Thyroid gland (tissue), 4 donors: ENCODE measurements around the gene OR10P1. TPM values are rescaled to one million over a fixed set of nuclear protein-coding genes. Genes with fewer than 3 reads are reported as not detected.

Experiments
- DNase-seq, 2 donors: peaks; one replicate each; pipeline ENCODE4 v3.0.0-alpha.2; 2019
- H3K27ac ChIP-seq, 3 donors: fragments of 200-600 bp; sonication (generic); 1 replicate in 2 of 3; 2 replicates in 1 of 3; pipeline ENCODE4 v1.5.1; 2016 to 2019; ENCODE audit warnings: mild to moderate bottlenecking in 1 of 3, moderate library complexity in 1 of 3
- H3K27me3 ChIP-seq: fragments of 200-600 bp; sonication (generic); one replicate; pipeline ENCODE4 v1.5.1; 2019
- H3K36me3 ChIP-seq, 2 donors: fragments of 200-600 bp; sonication (generic); one replicate each; pipeline ENCODE4 v1.5.1; 2016 to 2019
- H3K4me1 ChIP-seq, 2 donors: fragments of 200-600 bp; sonication (generic); one replicate each; pipeline ENCODE4 v1.5.1; 2017 to 2019
- H3K4me3 ChIP-seq, 3 donors: fragments of 200-600 bp; sonication (generic); replicated peaks in 1 of 3; 1 replicate in 2 of 3; 2 replicates in 1 of 3; pipeline ENCODE4 v1.5.1; 2016; ENCODE audit warnings: mild to moderate bottlenecking in 1 of 3
- H3K9me3 ChIP-seq: fragments of 200-600 bp; sonication (generic); one replicate; pipeline ENCODE4 v1.5.1; 2017
- POLR2A ChIP-seq, 2 donors: fragments of 450-650 bp; IDR thresholded peaks; one replicate each; pipeline ENCODE4 v1.6.1; 2017; ENCODE audit warnings: antibody characterized with exemption in 2 of 2, mild to moderate bottlenecking in 2 of 2, moderate library complexity in 1 of 2
- WGBS, 2 donors: methylation state at CpG; one replicate each; pipeline ENCODE4 v1.1.5; 2017; 5-methylcytosine and 5-hydroxymethylcytosine counted together
- intact Hi-C: fragments of 100-400 bp; cut with DNase I; formaldehyde crosslinking; loops from one replicate; pipeline ENCODE4 v1.15.1; 2023
- total RNA-seq, 4 donors: library from RNA; depleted of rRNA; stranded (reverse); fragments of >200 nt; gene quantifications; one replicate each; pipeline ENCODE4 v1.2.3, GENCODE V29; 2016
- TF ChIP-seq, protein P1 (sequence below), 6 experiments: fragments of 200-600 bp in 3 of 6; fragments of 450-650 bp in 3 of 6; sonication (generic) in 3 of 6; IDR thresholded peaks; one replicate each; pipeline ENCODE4 v1.5.1; 2016 to 2019; ENCODE audit warnings: antibody characterized with exemption in 6 of 6, mild to moderate bottlenecking in 2 of 6, inconsistent platforms in 1 of 6, moderate library complexity in 1 of 6

The OR10P1 gene
- total RNA-seq, 4 donors from 2014 or later, result not detected

GRCh38 chr12:55679691-55680090 lies 43.0 kb downstream of the OR10P1 start:
- no peaks in the 10 kb centered on the region for H3K36me3 ChIP-seq
- no peak for DNase-seq
- 90 to 93% methylated on average over 5 of the region's 5 CpGs for WGBS, 2 donors
- peaks cover 10 to 13% of the 10 kb centered on the region in 2 donors for H3K4me1 ChIP-seq
- H3K9me3 ChIP-seq, result no peaks in the 10 kb centered on the region
- intact Hi-C loops, result no loop called here
- no peaks in the 10 kb centered on the region for H3K27me3 ChIP-seq
- TF ChIP-seq, protein P1, sequence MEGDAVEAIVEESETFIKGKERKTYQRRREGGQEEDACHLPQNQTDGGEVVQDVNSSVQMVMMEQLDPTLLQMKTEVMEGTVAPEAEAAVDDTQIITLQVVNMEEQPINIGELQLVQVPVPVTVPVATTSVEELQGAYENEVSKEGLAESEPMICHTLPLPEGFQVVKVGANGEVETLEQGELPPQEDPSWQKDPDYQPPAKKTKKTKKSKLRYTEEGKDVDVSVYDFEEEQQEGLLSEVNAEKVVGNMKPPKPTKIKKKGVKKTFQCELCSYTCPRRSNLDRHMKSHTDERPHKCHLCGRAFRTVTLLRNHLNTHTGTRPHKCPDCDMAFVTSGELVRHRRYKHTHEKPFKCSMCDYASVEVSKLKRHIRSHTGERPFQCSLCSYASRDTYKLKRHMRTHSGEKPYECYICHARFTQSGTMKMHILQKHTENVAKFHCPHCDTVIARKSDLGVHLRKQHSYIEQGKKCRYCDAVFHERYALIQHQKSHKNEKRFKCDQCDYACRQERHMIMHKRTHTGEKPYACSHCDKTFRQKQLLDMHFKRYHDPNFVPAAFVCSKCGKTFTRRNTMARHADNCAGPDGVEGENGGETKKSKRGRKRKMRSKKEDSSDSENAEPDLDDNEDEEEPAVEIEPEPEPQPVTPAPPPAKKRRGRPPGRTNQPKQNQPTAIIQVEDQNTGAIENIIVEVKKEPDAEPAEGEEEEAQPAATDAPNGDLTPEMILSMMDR (IDR thresholded peaks at IDR 0.05), result no peak
- no peak for TF ChIP-seq POLR2A (IDR thresholded peaks at IDR 0.05)
- no peak overlapping the region for H3K4me3 ChIP-seq
- no peak overlapping the region for H3K27ac ChIP-seq

DNA sequence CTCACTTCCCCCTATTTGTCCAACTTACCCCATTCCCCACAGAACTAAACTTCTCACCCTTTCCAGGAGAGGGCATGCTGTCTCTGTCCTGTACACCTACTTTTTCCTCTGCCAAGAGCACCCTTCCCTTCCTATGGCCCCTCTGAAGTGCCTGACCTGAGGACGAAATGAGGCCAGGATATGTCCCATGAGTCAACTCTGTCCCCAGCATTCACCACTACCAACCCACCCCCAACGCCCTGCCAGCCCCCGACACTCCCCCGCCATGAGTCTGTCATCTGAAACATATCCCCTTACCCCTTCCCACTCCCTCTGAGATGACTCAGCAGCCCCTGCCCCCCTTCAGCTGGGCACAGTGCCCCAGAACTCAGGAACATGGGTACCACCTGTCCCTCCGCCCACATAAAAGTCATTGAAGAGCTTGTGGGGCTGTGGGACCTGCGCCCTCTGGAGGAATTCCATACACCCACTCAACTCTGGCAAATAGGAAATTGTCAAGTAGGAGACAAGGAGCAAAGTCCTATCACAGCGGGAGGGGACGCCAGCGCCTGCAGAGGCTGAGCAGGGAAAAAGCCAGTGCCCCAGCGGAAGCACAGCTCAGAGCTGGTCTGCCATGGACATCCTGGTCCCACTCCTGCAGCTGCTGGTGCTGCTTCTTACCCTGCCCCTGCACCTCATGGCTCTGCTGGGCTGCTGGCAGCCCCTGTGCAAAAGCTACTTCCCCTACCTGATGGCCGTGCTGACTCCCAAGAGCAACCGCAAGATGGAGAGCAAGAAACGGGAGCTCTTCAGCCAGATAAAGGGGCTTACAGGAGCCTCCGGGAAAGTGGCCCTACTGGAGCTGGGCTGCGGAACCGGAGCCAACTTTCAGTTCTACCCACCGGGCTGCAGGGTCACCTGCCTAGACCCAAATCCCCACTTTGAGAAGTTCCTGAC lies 44.7 kb downstream of the OR10P1 start:
- Histone ChIP-seq H3K27ac (no peak overlapping the region), H3K36me3 (no peaks in the 10 kb centered on the region), H3K4me1 (peaks cover 10 to 13% of the 10 kb centered on the region in 2 donors), H3K27me3 (no peaks in the 10 kb centered on the region), H3K9me3 (no peaks in the 10 kb centered on the region), H3K4me3 (peak overlapping the region in 1 of 3 donors; percentile 10)
- WGBS, 2 donors, result 2 to 5% methylated on average over 8 to 15 of the region's 17 CpGs
- DNase-seq, result peak; percentile 74 to 89
- TF ChIP-seq, protein P1 (IDR thresholded peaks at IDR 0.05), result peak in 4 of 6 experiments; percentile 24 to 30 (median 28)
- no peak for TF ChIP-seq POLR2A (IDR thresholded peaks at IDR 0.05)
- intact Hi-C loops, result no loop called here

DNA sequence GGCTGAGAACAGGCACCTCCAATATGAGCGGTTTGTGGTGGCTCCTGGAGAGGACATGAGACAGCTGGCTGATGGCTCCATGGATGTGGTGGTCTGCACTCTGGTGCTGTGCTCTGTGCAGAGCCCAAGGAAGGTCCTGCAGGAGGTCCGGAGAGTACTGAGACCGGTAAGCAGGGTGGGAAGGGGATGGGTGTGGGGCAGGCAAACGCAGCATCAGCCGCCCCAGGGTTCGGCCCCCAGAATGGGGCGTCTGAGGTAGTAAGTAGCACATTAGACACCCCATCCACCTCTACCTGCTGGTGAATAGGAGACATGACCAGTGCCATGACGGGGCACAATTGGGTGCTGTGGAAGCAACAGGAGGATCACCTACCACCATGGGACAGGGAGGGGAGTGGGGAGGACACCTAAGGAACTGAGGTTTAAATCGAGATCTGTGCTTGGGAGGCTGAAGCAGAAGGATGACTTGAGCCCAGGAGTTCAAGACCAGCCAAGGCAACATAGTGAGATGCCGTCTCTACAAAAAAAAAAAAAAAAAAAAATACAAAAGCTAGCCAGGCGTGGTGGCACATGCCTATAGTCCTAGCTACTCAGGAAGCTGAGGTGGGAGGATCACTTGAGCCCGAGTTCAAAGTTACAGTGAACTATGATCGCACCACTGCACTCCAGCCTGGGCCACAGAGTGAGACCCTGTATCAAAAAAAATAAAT lies 45.5 kb downstream of the OR10P1 start:
- Histone ChIP-seq H3K9me3 (no peaks in the 10 kb centered on the region), H3K4me3 (peak overlapping the region in 1 of 3 donors; percentile 10), H3K4me1 (peaks cover 10 to 13% of the 10 kb centered on the region in 2 donors), H3K36me3 (no peaks in the 10 kb centered on the region), H3K27ac (no peak overlapping the region), H3K27me3 (no peaks in the 10 kb centered on the region)
- TF ChIP-seq, protein P1 (IDR thresholded peaks at IDR 0.05), result no peak
- TF ChIP-seq POLR2A (IDR thresholded peaks at IDR 0.05), result no peak
- intact Hi-C loops, result no loop called here
- DNase-seq, result no peak
- 58 to 67% methylated on average over 9 to 12 of the region's 13 CpGs for WGBS, 2 donors

DNA sequence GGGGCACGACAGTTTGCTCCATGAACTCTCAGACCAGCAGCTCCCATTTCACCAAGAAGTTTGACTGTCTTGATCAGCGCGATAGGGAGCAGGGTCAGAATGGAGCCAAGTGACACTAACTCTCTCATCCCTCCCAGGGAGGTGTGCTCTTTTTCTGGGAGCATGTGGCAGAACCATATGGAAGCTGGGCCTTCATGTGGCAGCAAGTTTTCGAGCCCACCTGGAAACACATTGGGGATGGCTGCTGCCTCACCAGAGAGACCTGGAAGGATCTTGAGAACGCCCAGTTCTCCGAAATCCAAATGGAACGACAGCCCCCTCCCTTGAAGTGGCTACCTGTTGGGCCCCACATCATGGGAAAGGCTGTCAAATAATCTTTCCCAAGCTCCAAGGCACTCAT lies 47.0 kb downstream of the OR10P1 start:
- Histone ChIP-seq H3K4me3 (no peak overlapping the region), H3K4me1 (peaks cover 10 to 13% of the 10 kb centered on the region in 2 donors), H3K27me3 (no peaks in the 10 kb centered on the region), H3K36me3 (no peaks in the 10 kb centered on the region), H3K27ac (no peak overlapping the region), H3K9me3 (no peaks in the 10 kb centered on the region)
- DNase-seq, result no peak
- intact Hi-C loops, result no loop called here
- TF ChIP-seq POLR2A (IDR thresholded peaks at IDR 0.05), result no peak
- TF ChIP-seq, protein P1 (IDR thresholded peaks at IDR 0.05), result no peak
- WGBS, 2 donors, result 90 to 94% methylated on average over 6 to 7 of the region's 7 CpGs
